ENCODE data around the gene IKZF3.
"Not testable (repeated sequence)": the region's sequence is repeated elsewhere in the genome, so short reads cannot be mapped to it uniquely, and the experiment has no call there.

IKZF3 gene

GRCh38 chr17:39750131-39751015 lies 113.7 kb downstream of the IKZF3 start:
- no peak for TF ChIP-seq EZH2phosphoT487 (IDR thresholded peaks at IDR 0.05; ENCODE audit: low read length)
- no peak for TF ChIP-seq EZH2 (optimal IDR thresholded peaks at IDR 0.05; ENCODE audit: low read depth, low read length)
- TF ChIP-seq CTCF (IDR thresholded peaks at IDR 0.05; ENCODE audit: low read length) = no peak
- Histone ChIP-seq H3K4me2 (ENCODE audit: low read depth, low read length) (no peak overlapping the region), H3K27ac (ENCODE audit: low read length) (no peak overlapping the region), H3K4me1 (ENCODE audit: low read length) (peaks cover 13% of the 10 kb centered on the region), H3K9me2 (replicated peaks; ENCODE audit: insufficient read depth, low read length) (no peaks in the 10 kb centered on the region), H3F3A (ENCODE audit: insufficient read depth, low read length) (peaks cover 8% of the 10 kb centered on the region), H3K9ac (ENCODE audit: low read length) (no peak overlapping the region), H3K79me2 (ENCODE audit: low read length) (0 out of 2 replicates have a peak, but pooled peaks cover 6% of the 10 kb centered on the region), H3K36me3 (replicated peaks; ENCODE audit: insufficient read depth, low read length) (no peaks in the 10 kb centered on the region), H3K27me3 (replicated peaks; ENCODE audit: insufficient read depth, low read length) (no peaks in the 10 kb centered on the region; the same call in 1 of the 2 replicates), H3K4me3 (ENCODE audit: low read length) (no peak overlapping the region), H3K9me3 (replicated peaks; ENCODE audit: insufficient read depth, low read length) (no peaks in the 10 kb centered on the region), H4K20me1 (ENCODE audit: insufficient read depth, low read length) (no peaks in the 10 kb centered on the region), H2AFZ (ENCODE audit: low read length) (no peak overlapping the region)
- DNase-seq = no peak

- not testable (repeated sequence) for H3K4me2 ChIP-seq (ENCODE audit: low read depth, low read length); DNase-seq
Measured at GRCh38 chr17:39748444-39749034, 115.6 kb downstream of the IKZF3 start.

GRCh38 chr17:39747745-39748144 lies 116.4 kb downstream of the IKZF3 start:
- no peak overlapping the region for H3K4me2 ChIP-seq (ENCODE audit: low read depth, low read length)
- TF ChIP-seq CTCF (IDR thresholded peaks at IDR 0.05; ENCODE audit: low read length) (no peak), EZH2 (optimal IDR thresholded peaks at IDR 0.05; ENCODE audit: low read depth, low read length) (no peak), EZH2phosphoT487 (IDR thresholded peaks at IDR 0.05; ENCODE audit: low read length) (no peak)
- H3K27me3 ChIP-seq (replicated peaks; ENCODE audit: insufficient read depth, low read length) = no peaks in the 10 kb centered on the region; the same call in 1 of the 2 replicates
- H3K9ac ChIP-seq (ENCODE audit: low read length) = no peak overlapping the region
- no peaks in the 10 kb centered on the region for H3K4me1 ChIP-seq (ENCODE audit: low read length)
- no peak for DNase-seq
- H3K36me3 ChIP-seq (replicated peaks; ENCODE audit: insufficient read depth, low read length) = no peaks in the 10 kb centered on the region
- no peaks in the 10 kb centered on the region for H3K9me3 ChIP-seq (replicated peaks; ENCODE audit: insufficient read depth, low read length)
- no peaks in the 10 kb centered on the region for H3F3A ChIP-seq (ENCODE audit: insufficient read depth, low read length)
- H3K79me2 ChIP-seq (ENCODE audit: low read length) = no peaks in the 10 kb centered on the region
- H3K9me2 ChIP-seq (replicated peaks; ENCODE audit: insufficient read depth, low read length) = no peaks in the 10 kb centered on the region
- no peaks in the 10 kb centered on the region for H4K20me1 ChIP-seq (ENCODE audit: insufficient read depth, low read length)
- H3K4me3 ChIP-seq (ENCODE audit: low read length) = no peak overlapping the region
- H3K27ac ChIP-seq (ENCODE audit: low read length) = no peak overlapping the region
- no peak overlapping the region for H2AFZ ChIP-seq (ENCODE audit: low read length)

More at GRCh38 chr17:39748444-39749034, 115.6 kb downstream of the IKZF3 start:
- H3K4me3 ChIP-seq (ENCODE audit: low read length); H3K27me3 ChIP-seq (replicated peaks; ENCODE audit: insufficient read depth, low read length); H3K4me1 ChIP-seq (ENCODE audit: low read length); H3K9me3 ChIP-seq (replicated peaks; ENCODE audit: insufficient read depth, low read length); H3K27ac ChIP-seq (ENCODE audit: low read length); H3K79me2 ChIP-seq (ENCODE audit: low read length); H4K20me1 ChIP-seq (ENCODE audit: insufficient read depth, low read length); H3F3A ChIP-seq (ENCODE audit: insufficient read depth, low read length); H3K9ac ChIP-seq (ENCODE audit: low read length); H3K9me2 ChIP-seq (replicated peaks; ENCODE audit: insufficient read depth, low read length); H2AFZ ChIP-seq (ENCODE audit: low read length); H3K36me3 ChIP-seq (replicated peaks; ENCODE audit: insufficient read depth, low read length): not testable (repeated sequence)

GRCh38 chr17:39746145-39746461 lies 118.0 kb downstream of the IKZF3 start:
- H3K36me3 ChIP-seq (replicated peaks; ENCODE audit: insufficient read depth, low read length) = no peaks in the 10 kb centered on the region
- H3K79me2 ChIP-seq (ENCODE audit: low read length) = no peaks in the 10 kb centered on the region
- DNase-seq = no peak
- H3K27ac ChIP-seq (ENCODE audit: low read length) = no peak overlapping the region
- no peaks in the 10 kb centered on the region for H3F3A ChIP-seq (ENCODE audit: insufficient read depth, low read length)
- no peaks in the 10 kb centered on the region for H3K9me3 ChIP-seq (replicated peaks; ENCODE audit: insufficient read depth, low read length)
- H4K20me1 ChIP-seq (ENCODE audit: insufficient read depth, low read length) = no peaks in the 10 kb centered on the region
- no peak overlapping the region for H3K4me2 ChIP-seq (ENCODE audit: low read depth, low read length)
- H3K4me1 ChIP-seq (ENCODE audit: low read length) = no peaks in the 10 kb centered on the region
- TF ChIP-seq CTCF (IDR thresholded peaks at IDR 0.05; ENCODE audit: low read length) (no peak), EZH2phosphoT487 (IDR thresholded peaks at IDR 0.05; ENCODE audit: low read length) (no peak), EZH2 (optimal IDR thresholded peaks at IDR 0.05; ENCODE audit: low read depth, low read length) (no peak)
- no peaks in the 10 kb centered on the region for H3K9me2 ChIP-seq (replicated peaks; ENCODE audit: insufficient read depth, low read length)
- no peak overlapping the region for H2AFZ ChIP-seq (ENCODE audit: low read length)
- H3K27me3 ChIP-seq (replicated peaks; ENCODE audit: insufficient read depth, low read length) = no peaks in the 10 kb centered on the region; the same call in 1 of the 2 replicates
- H3K4me3 ChIP-seq (ENCODE audit: low read length) = no peak overlapping the region
- no peak overlapping the region for H3K9ac ChIP-seq (ENCODE audit: low read length)

Measured in MM.1S (cell line).